K562 (cell line): ENCODE results near the gene THAP2. TPM values are rescaled to one million over a fixed set of nuclear protein-coding genes. Genes with fewer than 3 reads are reported as not detected.
A peak's percentile ranks its signal among the peaks of the same experiment; 100 is the strongest.

Source experiments
- BRF1 ChIP-seq: IDR thresholded peaks from 3 replicates; pipeline ENCODE4 v1.6.1; 2011; ENCODE audit warnings: borderline replicate concordance, mild to moderate bottlenecking; ENCODE audit not compliant: insufficient read length; ENCODE audit errors: extremely low read depth
- CHAMP1 ChIP-seq: fragments of 450-650 bp; IDR thresholded peaks from 2 replicates; pipeline ENCODE4 v1.6.1; 2016; ENCODE audit warnings: mild to moderate bottlenecking
- CHD2 ChIP-seq: IDR thresholded peaks from 2 replicates; pipeline ENCODE4 v1.6.1; 2011; ENCODE audit warnings: low read depth, low read length
- DDX20 ChIP-seq: fragments of 450-650 bp; IDR thresholded peaks from 2 replicates; pipeline ENCODE4 v1.6.1; 2016; ENCODE audit warnings: missing genetic modification characterization, low read depth, mild to moderate bottlenecking, missing compliant biosample characterization, moderate library complexity
- EGR1 ChIP-seq: fragments of 450-650 bp; conservative IDR thresholded peaks from 2 replicates; pipeline ENCODE4 v1.6.1; 2017; ENCODE audit warnings: mild to moderate bottlenecking
- HBP1 ChIP-seq: fragments of 450-650 bp; formaldehyde crosslinking; IDR thresholded peaks from 2 replicates; pipeline ENCODE4 v1.4.0; 2022; ENCODE audit warnings: missing genetic modification characterization
- NFRKB ChIP-seq: fragments of 450-650 bp; IDR thresholded peaks from 2 replicates; pipeline ENCODE4 v1.6.1; 2016; ENCODE audit warnings: low read depth
- NR2C1 ChIP-seq, 2 experiments: fragments of 450-650 bp; IDR thresholded peaks; 2 replicates each; pipeline ENCODE4 v1.6.1; 2017; ENCODE audit warnings: mild to moderate bottlenecking in 2 of 2, antibody characterized with exemption in 1 of 2, inconsistent platforms in 1 of 2, missing compliant biosample characterization in 1 of 2, missing genetic modification characterization in 1 of 2
- POU5F1 ChIP-seq: fragments of 150-350 bp; IDR thresholded peaks from 2 replicates; pipeline ENCODE4 v1.6.1; 2014; ENCODE audit warnings: borderline replicate concordance, low read length, low read depth, mild to moderate bottlenecking; ENCODE audit not compliant: partially characterized antibody
- SAFB2 ChIP-seq: fragments of 200-400 bp; formaldehyde crosslinking; IDR thresholded peaks from 2 replicates; pipeline ENCODE4 v1.6.1; 2018; ENCODE audit warnings: borderline replicate concordance, low read length, low read depth, moderate library complexity; ENCODE audit not compliant: severe bottlenecking
- SIX5 ChIP-seq, 2 experiments: IDR thresholded peaks; 2 replicates each; pipeline ENCODE4 v1.6.1; 2011; ENCODE audit warnings: low read length in 2 of 2, borderline replicate concordance in 1 of 2, low read depth in 1 of 2, mild to moderate bottlenecking in 1 of 2, moderate library complexity in 1 of 2; ENCODE audit not compliant: insufficient read depth in 1 of 2
- TAF1 ChIP-seq: IDR thresholded peaks from 2 replicates; pipeline ENCODE4 v1.6.1; 2011; ENCODE audit warnings: mild to moderate bottlenecking, low read length, moderate library complexity; ENCODE audit not compliant: insufficient read depth, control insufficient read depth, severe bottlenecking; ENCODE audit errors: extremely low read depth
- TEAD1 ChIP-seq, 2 experiments: fragments of 450-650 bp in 1 of 2; sonication (generic) in 1 of 2; formaldehyde crosslinking; IDR thresholded peaks; 2 replicates each; pipeline versions ENCODE4 v1.4.0 to v1.8.0; 2020 to 2022; ENCODE audit warnings: mild to moderate bottlenecking in 2 of 2, missing genetic modification reagents in 1 of 2
- ZBED1 ChIP-seq: IDR thresholded peaks from 2 replicates; pipeline ENCODE4 v1.6.1; 2014
- ZBTB11 ChIP-seq, 3 experiments: fragments of 200-800 bp in 1 of 3; fragments of 250-450 bp in 1 of 3; fragments of 450-650 bp in 1 of 3; sonication (Bioruptor Pico) in 1 of 3; sonication (Bioruptor generic) in 1 of 3; formaldehyde crosslinking in 1 of 3; IDR thresholded peaks; 2 replicates each; pipeline versions ENCODE4 v1.6.1 to v1.8.0; 2016 to 2022; ENCODE audit warnings: mild to moderate bottlenecking in 2 of 3, missing genetic modification characterization in 2 of 3, missing compliant biosample characterization in 1 of 3, moderate library complexity in 1 of 3
- ZNF212 ChIP-seq: fragments of 450-650 bp; formaldehyde crosslinking; IDR thresholded peaks from 2 replicates; pipeline ENCODE4 v1.4.0; 2020; ENCODE audit warnings: mild to moderate bottlenecking
- polyA plus RNA-seq, 8 experiments: library from polyadenylated mRNA; depleted of rRNA in 4 of 8; stranded (reverse) in 5 of 8; unstranded in 3 of 8; fragments of >200 nt; fragmentation: Nextera tagmentation in 2 of 8; fragmentation: Illumina TruSeq in 1 of 8; extraction: Ambion mirVana in 2 of 8; extraction: Trizol in 1 of 8; gene quantifications; 2 replicates each; pipeline versions ENCODE4 v1.2.1 to v1.2.3, GENCODE V29; 2011 to 2014; ENCODE audit warnings: inconsistent platforms in 1 of 8, missing spikeins in 1 of 8
- total RNA-seq, 7 experiments: library from RNA; depleted of rRNA in 6 of 7; stranded (reverse); fragments of >200 nt in 6 of 7; fragmentation: Illumina TruSeq in 2 of 7; extraction: Trizol in 2 of 7; gene quantifications; 2 replicates each; pipeline versions ENCODE4 v1.2.1 to v1.2.3, GENCODE V29; 2011 to 2021; ENCODE audit warnings: low replicate concordance in 1 of 7

THAP2 gene
- total and polyA plus RNA-seq, 9 of the 15 experiments (the other 6 are each of a cell fraction or from before 2014, with no cell fraction given) = 1.8 to 18.9 (median 7.3) TPM

- TF ChIP-seq NR2C1 (IDR thresholded peaks at IDR 0.05) (peak; percentile 90), NR2C1 (tag; IDR thresholded peaks at IDR 0.05) (peak; percentile 91), SIX5 (IDR thresholded peaks at IDR 0.05; ENCODE audit: borderline replicate concordance in 1 of 2, insufficient read depth in 1 of 2, low read depth in 1 of 2, low read length in 2 of 2) (peak; percentile 55 to 65), TAF1 (peak; percentile 79), TEAD1 (CRISPR knock-in tag; IDR thresholded peaks at IDR 0.05) (peak in 1 of 2 experiments; percentile 11; a peak in 1 of 4 replicates), SAFB2 (no peak), NFRKB (peak; percentile 96), BRF1 (no peak), ZNF212 (no peak), CHAMP1 (0 out of 2 replicates have a peak, but pooled peaks have one; percentile 23), ZBED1 (peak; percentile 85; the same call in 1 of the 2 replicates), CHD2 (peak; percentile 98), DDX20 (tag) (no peak), POU5F1 (peak; percentile 56), ZBTB11 (CRISPR knock-in tag; IDR thresholded peaks at IDR 0.05) (peak; percentile 82 to 98 (median 94); a peak in 5 of 6 replicates), EGR1 (peak; percentile 95), HBP1 (CRISPR knock-in tag) (0 out of 2 replicates have a peak, but pooled peaks have one; percentile 9)
Observed at GRCh38 chr12:71663561-71664410, at the start of gene THAP2, which contains the start of gene ZFC3H1 (continued).
